Trophoblast cell (in vitro differentiated cells and primary cell): ENCODE data around the gene HIF3A.

Experiments
- DNase-seq, 2 donors: peaks; one replicate each; pipeline ENCODE4 v3.0.0-alpha.2; 2016
- H2AFZ ChIP-seq: 2 replicates; pipeline ENCODE4 v1.6.1; 2013; ENCODE audit warnings: low read length, moderate library complexity, mild to moderate bottlenecking; ENCODE audit not compliant: insufficient read depth, poor library complexity
- H2AK5ac ChIP-seq: 2 replicates; pipeline ENCODE4 v1.6.1; 2013; ENCODE audit warnings: mild to moderate bottlenecking, low read length
- H2BK120ac ChIP-seq: 2 replicates; pipeline ENCODE4 v1.6.1; 2013; ENCODE audit warnings: low read length, mild to moderate bottlenecking, moderate library complexity; ENCODE audit not compliant: insufficient read depth, poor library complexity
- H2BK12ac ChIP-seq: 2 replicates; pipeline ENCODE4 v1.6.1; 2013; ENCODE audit warnings: mild to moderate bottlenecking, low read length, moderate library complexity
- H2BK5ac ChIP-seq: 2 replicates; pipeline ENCODE4 v1.6.1; 2013; ENCODE audit warnings: low read length, low read depth, moderate library complexity, mild to moderate bottlenecking; ENCODE audit not compliant: poor library complexity
- H3K14ac ChIP-seq: 2 replicates; pipeline ENCODE4 v1.6.1; 2013; ENCODE audit warnings: mild to moderate bottlenecking, low read length
- H3K18ac ChIP-seq: 2 replicates; pipeline ENCODE4 v1.6.1; 2013; ENCODE audit warnings: mild to moderate bottlenecking, low read length
- H3K23ac ChIP-seq: 2 replicates; pipeline ENCODE4 v1.6.1; 2013; ENCODE audit warnings: low read length
- H3K27ac ChIP-seq: 2 replicates; pipeline ENCODE4 v1.5.1; 2013; ENCODE audit warnings: low read depth, mild to moderate bottlenecking, inconsistent platforms, low read length, moderate library complexity
- H3K27me3 ChIP-seq: 2 replicates; pipeline ENCODE4 v1.6.1; 2013; ENCODE audit warnings: inconsistent platforms, mild to moderate bottlenecking, low read length, moderate library complexity; ENCODE audit not compliant: insufficient read depth
- H3K36me3 ChIP-seq, 2 experiments: 1 replicate in 1 of 2; 2 replicates in 1 of 2; pipeline ENCODE4 v1.6.1; 2013; ENCODE audit warnings: low read length in 2 of 2, mild to moderate bottlenecking in 2 of 2, moderate library complexity in 1 of 2; ENCODE audit not compliant: insufficient read depth in 2 of 2, control insufficient read depth in 1 of 2
- H3K4ac ChIP-seq: 2 replicates; pipeline ENCODE4 v1.6.1; 2013; ENCODE audit warnings: low read depth, mild to moderate bottlenecking, low read length, moderate library complexity
- H3K4me1 ChIP-seq, 2 experiments: 1 replicate in 1 of 2; 2 replicates in 1 of 2; pipeline ENCODE4 v1.6.1; 2013; ENCODE audit warnings: low read length in 2 of 2, mild to moderate bottlenecking in 2 of 2, moderate library complexity in 1 of 2; ENCODE audit not compliant: insufficient read depth in 2 of 2, control insufficient read depth in 1 of 2
- H3K4me2 ChIP-seq: 2 replicates; pipeline ENCODE4 v1.6.1; 2013; ENCODE audit warnings: inconsistent platforms, mild to moderate bottlenecking, low read length, moderate library complexity
- H3K4me3 ChIP-seq: 2 replicates; pipeline ENCODE4 v1.5.1; 2013; ENCODE audit warnings: mild to moderate bottlenecking, low read depth, low read length, inconsistent platforms
- H3K79me1 ChIP-seq: one replicate; pipeline ENCODE4 v1.6.1; 2013; ENCODE audit warnings: low read length
- H3K79me2 ChIP-seq: 2 replicates; pipeline ENCODE4 v1.6.1; 2013; ENCODE audit warnings: low read length, mild to moderate bottlenecking; ENCODE audit not compliant: control insufficient read depth, insufficient read depth, poor library complexity
- H3K9ac ChIP-seq: 2 replicates; pipeline ENCODE4 v1.6.1; 2013; ENCODE audit warnings: mild to moderate bottlenecking, low read length
- H3K9me3 ChIP-seq: 2 replicates; pipeline ENCODE4 v1.6.1; 2013; ENCODE audit warnings: low read depth, mild to moderate bottlenecking, control low read depth, inconsistent platforms, low read length; ENCODE audit not compliant: insufficient read depth
- H4K12ac ChIP-seq: 2 replicates; pipeline ENCODE4 v1.6.1; 2013; ENCODE audit warnings: low read depth, mild to moderate bottlenecking, low read length, moderate library complexity
- H4K8ac ChIP-seq: 2 replicates; pipeline ENCODE4 v1.6.1; 2013; ENCODE audit warnings: low read depth, mild to moderate bottlenecking, low read length, moderate library complexity
- H4K91ac ChIP-seq: one replicate; pipeline ENCODE4 v1.6.1; 2013; ENCODE audit warnings: low read depth, mild to moderate bottlenecking, low read length, moderate library complexity
- WGBS: extraction: QIAGEN DNeasy Blood & Tissue Kit; methylation state at CpG from one replicate; pipeline ENCODE4 v1.1.7; 2013; ENCODE audit warnings: missing lambda C conversion rate; ENCODE audit not compliant: insufficient read length, insufficient coverage; ENCODE audit errors: extremely low coverage; 5-methylcytosine and 5-hydroxymethylcytosine counted together

HIF3A gene

DNA sequence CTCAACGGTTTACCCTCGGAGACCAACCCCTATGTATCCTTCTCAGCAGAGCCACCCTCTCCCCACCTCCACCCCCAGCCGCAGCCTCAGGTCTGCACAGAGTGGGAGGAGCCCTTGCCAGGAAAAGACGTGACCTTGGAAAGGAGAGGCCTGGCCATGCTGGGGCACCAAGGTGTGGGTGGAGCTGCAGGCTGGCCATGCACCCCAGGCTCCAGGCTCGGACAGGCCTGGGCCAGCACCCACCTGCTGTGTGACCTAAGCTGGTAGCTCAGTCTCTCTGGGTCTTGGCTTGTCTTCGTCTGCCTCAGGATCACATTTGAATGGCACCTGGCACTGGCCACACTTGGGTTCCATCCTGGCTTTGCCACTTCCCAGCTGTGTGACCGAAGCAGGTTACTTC, 87.0 kb downstream of the HIF3A start:
- Histone ChIP-seq H2AFZ (no peak overlapping the region), H4K8ac (no peak overlapping the region), H3K27ac (no peak overlapping the region), H3K4me1 (no peaks in the 10 kb centered on the region), H3K79me2 (no peaks in the 10 kb centered on the region), H2AK5ac (no peak overlapping the region), H2BK5ac (no peak overlapping the region), H3K9ac (no peak overlapping the region), H3K14ac (no peak overlapping the region), H3K18ac (no peak overlapping the region), H3K79me1 (no peaks in the 10 kb centered on the region), H3K23ac (no peak overlapping the region), H3K36me3 (peaks cover 48 to 62% of the 10 kb centered on the region in 2 experiments), H3K27me3 (no peaks in the 10 kb centered on the region), H2BK12ac (no peak overlapping the region), H3K9me3 (no peaks in the 10 kb centered on the region), H3K4ac (no peak overlapping the region), H3K4me2 (no peak overlapping the region), H3K4me3 (no peak overlapping the region), H2BK120ac (no peak overlapping the region), H4K12ac (no peak overlapping the region), H4K91ac (no peak overlapping the region)
- no peak for DNase-seq
- no CpG with 5 or more reads among the region's 7 CpGs for WGBS

DNA sequence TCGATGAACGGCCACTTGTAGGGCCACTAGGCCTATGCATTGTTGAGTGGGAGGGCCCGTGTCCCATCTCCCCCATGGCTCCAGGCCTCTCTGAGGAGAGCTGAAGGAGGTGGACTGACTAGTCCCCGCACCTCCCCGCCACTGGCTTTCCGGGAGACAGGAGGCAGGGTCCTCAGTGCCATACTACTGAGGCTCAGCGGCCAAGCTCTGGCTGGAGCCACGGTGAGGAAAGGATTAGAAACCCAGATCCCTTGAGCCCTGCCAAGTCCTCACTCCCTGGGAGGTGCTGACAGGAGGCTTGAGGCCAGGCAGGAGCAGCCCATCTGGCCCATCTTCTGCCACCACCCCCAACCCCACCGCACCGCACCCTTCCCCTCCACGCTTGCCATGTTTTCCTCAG, 87.6 kb downstream of the HIF3A start:
- peaks cover under 1% of the 10 kb centered on the region for H3K9me3 ChIP-seq
- H3K79me1 ChIP-seq = no peaks in the 10 kb centered on the region
- WGBS = no CpG with 5 or more reads among the region's 11 CpGs
- H2AK5ac ChIP-seq = no peak overlapping the region
- H2BK120ac ChIP-seq = no peak overlapping the region
- peaks cover 54 to 65% of the 10 kb centered on the region in 2 experiments for H3K36me3 ChIP-seq
- no peak overlapping the region for H3K27ac ChIP-seq
- H3K23ac ChIP-seq = no peak overlapping the region
- no peak overlapping the region for H3K9ac ChIP-seq
- H2BK5ac ChIP-seq = no peak overlapping the region
- DNase-seq = no peak
- H3K79me2 ChIP-seq = no peaks in the 10 kb centered on the region
- no peak overlapping the region for H3K4me2 ChIP-seq
- no peak overlapping the region for H2BK12ac ChIP-seq
- H4K12ac ChIP-seq = no peak overlapping the region
- H3K27me3 ChIP-seq = no peaks in the 10 kb centered on the region
- no peak overlapping the region for H4K91ac ChIP-seq
- H3K18ac ChIP-seq = no peak overlapping the region
- no peaks in the 10 kb centered on the region for H3K4me1 ChIP-seq
- H2AFZ ChIP-seq = no peak overlapping the region
- no peak overlapping the region for H4K8ac ChIP-seq
- no peak overlapping the region for H3K4me3 ChIP-seq
- no peak overlapping the region for H3K14ac ChIP-seq
- no peak overlapping the region for H3K4ac ChIP-seq

- DNase-seq = no peak
- H3K14ac ChIP-seq = no peak overlapping the region
- no peak overlapping the region for H3K4me2 ChIP-seq
- H4K91ac ChIP-seq = no peak overlapping the region
- H3K79me2 ChIP-seq = no peaks in the 10 kb centered on the region
- H2BK5ac ChIP-seq = no peak overlapping the region
- H3K27ac ChIP-seq = no peak overlapping the region
- no peak overlapping the region for H4K8ac ChIP-seq
- no peak overlapping the region for H2BK12ac ChIP-seq
- peaks cover 65 to 73% of the 10 kb centered on the region in 2 experiments for H3K36me3 ChIP-seq
- no peak overlapping the region for H2AFZ ChIP-seq
- no peak overlapping the region for H3K23ac ChIP-seq
- H2AK5ac ChIP-seq = no peak overlapping the region
- no peak overlapping the region for H3K9ac ChIP-seq
- no CpG with 5 or more reads among the region's 11 CpGs for WGBS
- H3K4me1 ChIP-seq = no peaks in the 10 kb centered on the region
- H3K9me3 ChIP-seq = peaks cover 7% of the 10 kb centered on the region
- H3K4ac ChIP-seq = no peak overlapping the region
- H3K27me3 ChIP-seq = no peaks in the 10 kb centered on the region
- H2BK120ac ChIP-seq = no peak overlapping the region
- H3K79me1 ChIP-seq = no peaks in the 10 kb centered on the region
- no peak overlapping the region for H4K12ac ChIP-seq
- no peak overlapping the region for H3K18ac ChIP-seq
- H3K4me3 ChIP-seq = no peak overlapping the region
These were observed 88.8 kb downstream of the HIF3A start for GRCh38 chr19:46385636-46386035.

DNA sequence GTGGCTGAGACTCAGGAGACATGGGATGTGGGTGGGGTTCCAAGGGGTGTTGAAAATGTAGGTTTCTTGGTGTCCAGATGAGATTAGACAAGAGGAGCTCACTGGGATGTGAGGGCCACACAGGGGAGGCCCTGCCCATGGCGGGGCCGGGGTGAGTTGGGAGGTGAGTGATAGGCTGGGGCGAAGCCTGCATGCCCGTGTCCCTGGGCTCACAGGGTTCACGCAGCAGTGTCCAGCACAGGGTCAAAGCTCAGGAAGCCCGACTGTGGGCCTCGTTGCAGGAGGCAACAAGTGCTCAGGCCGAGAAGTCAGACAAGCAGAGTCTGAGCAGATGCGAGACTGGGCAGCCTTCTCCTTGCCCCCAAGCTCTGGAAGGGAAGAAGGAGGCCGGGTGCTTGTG, 89.3 kb downstream of the HIF3A start:
- H3K14ac ChIP-seq = no peak overlapping the region
- no CpG with 5 or more reads among the region's 10 CpGs for WGBS

More for the DNA sequence above, 89.3 kb downstream of the HIF3A start:
- Histone ChIP-seq H3K4me3 (no peak overlapping the region), H2AK5ac (no peak overlapping the region), H2AFZ (no peak overlapping the region), H4K91ac (no peak overlapping the region), H3K23ac (no peak overlapping the region), H4K8ac (no peak overlapping the region), H3K27me3 (no peaks in the 10 kb centered on the region), H2BK5ac (no peak overlapping the region), H2BK120ac (no peak overlapping the region), H3K36me3 (peaks cover 70 to 79% of the 10 kb centered on the region in 2 experiments), H3K9me3 (peaks cover 7% of the 10 kb centered on the region), H3K79me1 (no peaks in the 10 kb centered on the region), H3K4me2 (no peak overlapping the region), H3K79me2 (no peaks in the 10 kb centered on the region), H3K27ac (no peak overlapping the region), H3K4ac (no peak overlapping the region), H2BK12ac (no peak overlapping the region), H4K12ac (no peak overlapping the region), H3K4me1 (no peaks in the 10 kb centered on the region), H3K9ac (no peak overlapping the region), H3K18ac (no peak overlapping the region)
- no peak for DNase-seq
